NCI-H524 treated with DMSO at 0.1 percent for 48 hours (cell line): Measurements from ENCODE around the gene ACSL5.
"Not testable (repeated sequence)": the region's sequence is repeated elsewhere in the genome, so short reads cannot be mapped to it uniquely, and the experiment has no call there.

ENCODE experiments used
- DNase-seq: peaks from one replicate; lab custom pipeline; 2025; lab: John Stamatoyannopoulos, UW

ACSL5 gene

DNA sequence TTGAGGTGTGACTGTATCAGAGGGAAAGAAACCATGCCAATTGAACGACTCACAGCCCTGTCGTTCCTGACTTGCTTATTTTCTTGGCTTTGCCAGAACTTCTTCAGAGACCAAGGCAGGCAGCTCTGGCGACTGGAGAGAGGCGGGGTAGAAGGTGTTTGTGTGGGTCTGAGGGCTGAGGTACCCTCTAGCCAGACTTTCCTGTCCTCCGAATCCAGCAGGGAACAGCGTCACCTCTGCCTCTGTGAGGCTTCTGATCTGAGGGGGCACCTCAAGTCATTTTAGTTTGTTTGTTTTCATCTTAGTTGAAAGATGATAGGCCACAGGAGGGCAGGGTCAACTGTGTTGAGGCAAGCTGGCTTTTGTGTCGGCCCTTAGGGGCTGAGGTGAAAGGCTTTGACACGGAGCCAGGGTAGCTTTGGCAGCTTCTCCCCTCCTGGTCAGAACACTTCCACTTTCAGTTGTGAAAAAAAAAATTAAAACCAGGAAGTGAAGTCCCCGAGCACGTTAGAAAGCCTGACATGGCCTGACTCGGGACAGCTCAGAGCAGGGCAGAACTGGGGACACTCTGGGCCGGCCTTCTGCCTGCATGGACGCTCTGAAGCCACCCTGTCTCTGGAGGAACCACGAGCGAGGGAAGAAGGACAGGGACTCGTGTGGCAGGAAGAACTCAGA, 1.9 kb downstream of the ACSL5 start:
- DNase-seq, result no peak

DNA sequence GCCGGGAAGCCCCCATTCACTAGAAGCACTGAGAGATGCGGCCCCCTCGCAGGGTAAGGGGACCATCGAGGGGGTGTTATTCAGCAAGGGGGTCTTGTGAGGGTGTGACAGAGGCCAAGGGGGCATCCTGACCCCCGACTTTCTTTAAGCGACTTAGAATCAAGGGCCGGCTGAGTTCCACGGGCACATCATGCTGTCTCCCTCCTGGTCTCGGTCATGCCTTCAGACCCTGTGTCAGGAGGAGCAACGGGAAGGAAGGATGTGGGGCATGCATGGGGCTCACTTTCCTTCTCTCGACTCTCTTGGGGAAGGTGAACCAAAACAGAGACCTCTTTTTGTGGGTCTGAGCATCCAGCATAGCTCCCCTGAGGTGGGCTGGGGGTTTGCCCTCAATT, 2.5 kb downstream of the ACSL5 start:
- no peak for DNase-seq

DNA sequence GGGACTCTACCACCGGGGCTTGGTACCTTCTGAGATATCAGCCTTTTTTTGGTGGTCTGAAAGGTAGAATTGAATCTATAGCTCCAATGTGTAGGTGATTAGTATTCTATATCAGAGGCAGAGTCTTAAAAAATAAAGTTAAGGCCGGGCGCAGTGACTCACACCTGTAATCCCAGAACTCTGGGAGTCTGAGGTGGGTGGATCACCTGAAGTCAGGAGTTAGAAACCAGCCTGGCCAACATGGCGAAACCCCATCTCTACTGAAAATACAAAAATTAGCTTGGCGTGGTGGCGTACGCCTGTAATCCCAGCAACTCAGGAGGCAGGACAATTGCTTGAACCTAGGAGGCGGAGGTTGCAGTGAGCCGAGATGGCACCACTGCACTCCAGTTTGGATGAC, 3.2 kb downstream of the ACSL5 start:
- not testable (repeated sequence) for DNase-seq

DNA sequence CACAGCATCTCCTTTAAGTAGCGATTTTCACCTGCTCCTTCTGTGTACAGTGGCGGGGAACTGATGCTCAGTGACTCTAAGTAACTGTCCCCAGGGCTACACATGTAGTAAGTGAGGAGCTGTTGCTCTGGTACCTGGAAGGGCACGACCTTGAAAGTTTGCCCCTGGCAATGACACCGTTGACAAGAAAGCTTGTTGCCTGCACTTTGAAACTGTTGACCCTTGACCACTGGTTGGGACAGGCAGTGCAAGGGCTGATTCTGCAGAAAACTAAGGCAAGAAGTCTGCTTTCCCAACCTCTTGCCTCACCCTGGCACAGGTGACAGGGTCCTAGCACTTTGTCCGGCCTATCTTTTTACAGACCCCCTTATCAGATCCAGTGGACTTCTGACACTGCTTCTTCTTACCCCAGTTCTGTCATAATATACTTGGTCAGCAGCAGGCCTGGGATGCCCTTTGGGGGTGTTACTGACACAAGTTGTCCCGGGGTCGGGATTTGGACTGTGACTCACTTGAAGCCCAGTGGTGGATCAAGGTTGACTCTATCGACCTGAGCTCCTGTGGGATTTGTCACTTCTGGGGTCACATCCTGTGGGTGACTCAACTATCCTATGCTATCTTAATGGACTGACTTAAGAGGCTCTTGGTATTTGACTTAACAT, 5.8 kb downstream of the ACSL5 start:
- DNase-seq, result no peak

DNA sequence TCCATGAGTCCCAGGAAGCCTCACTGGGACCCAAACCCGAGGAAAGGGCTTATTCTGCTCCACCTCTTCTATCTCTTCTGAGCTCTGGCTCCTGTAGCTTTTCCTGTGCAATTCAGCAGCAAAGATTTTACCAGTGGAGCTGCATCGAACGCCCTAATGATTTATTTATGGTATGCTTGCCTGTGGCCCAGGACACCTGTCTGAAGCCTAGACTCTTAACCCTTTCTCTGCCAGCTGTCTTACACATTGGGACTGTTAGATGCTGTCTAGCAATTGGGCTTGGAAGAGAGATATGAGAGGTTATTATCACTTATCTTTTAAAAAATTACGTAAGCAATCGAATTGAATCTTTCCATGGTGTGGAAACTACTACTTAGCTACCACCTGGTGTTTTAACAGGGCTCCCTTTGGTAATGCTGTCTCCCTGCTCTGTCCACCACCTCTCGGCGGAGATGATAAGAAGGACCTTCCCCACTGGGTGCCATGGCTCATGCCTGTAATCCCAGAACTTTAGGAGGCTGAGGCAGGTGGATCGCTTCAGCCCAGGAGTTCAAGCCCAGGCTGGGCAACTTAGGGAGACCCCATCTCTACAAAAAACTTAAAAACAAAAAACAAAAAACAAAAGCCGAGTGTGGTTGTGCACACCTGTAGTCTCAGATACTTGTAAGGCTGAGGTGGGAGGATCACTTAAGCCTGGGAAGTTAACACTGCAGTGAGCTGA, 8.8 kb downstream of the ACSL5 start:
- no peak for DNase-seq

DNA sequence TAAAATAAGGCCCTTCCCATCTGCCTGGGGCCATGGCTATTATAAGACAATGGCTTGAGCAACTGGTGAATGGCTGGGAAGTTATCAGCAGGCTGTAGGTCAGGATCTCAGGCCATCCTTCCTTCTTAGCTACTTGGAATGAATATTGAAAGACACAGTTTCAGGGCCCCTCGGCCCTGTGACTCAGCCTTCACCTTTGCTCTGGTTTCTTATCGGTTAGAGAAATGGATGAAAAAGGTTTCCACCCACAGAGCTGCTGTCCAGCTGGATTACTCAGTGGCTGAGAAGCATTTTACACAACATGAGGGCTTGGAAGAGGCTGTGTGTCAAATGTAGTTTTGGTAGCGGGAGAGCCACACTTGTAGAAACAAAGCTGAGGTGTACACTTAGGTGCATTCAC, 9.4 kb downstream of the ACSL5 start:
- no peak for DNase-seq

DNA sequence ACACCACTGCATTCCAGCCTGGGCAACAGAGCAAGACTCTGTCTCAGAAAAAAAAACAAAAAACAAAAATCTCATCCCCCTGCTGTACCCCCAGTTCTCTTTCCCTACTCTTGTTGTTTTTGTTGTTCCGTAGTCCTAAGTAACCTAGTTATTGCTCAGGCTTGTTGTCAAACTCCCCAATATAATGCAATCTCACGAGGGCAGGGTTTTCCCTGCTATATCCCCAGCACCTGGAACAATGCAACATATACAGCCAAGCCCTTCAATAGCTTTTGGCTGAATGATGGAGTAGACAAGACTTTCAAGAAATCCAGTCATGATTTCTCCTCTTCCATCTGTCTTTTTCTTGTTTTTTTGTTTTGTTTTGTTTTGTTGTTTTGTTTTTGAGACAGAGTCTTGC, 10.2 kb downstream of the ACSL5 start:
- DNase-seq, result no peak

DNA sequence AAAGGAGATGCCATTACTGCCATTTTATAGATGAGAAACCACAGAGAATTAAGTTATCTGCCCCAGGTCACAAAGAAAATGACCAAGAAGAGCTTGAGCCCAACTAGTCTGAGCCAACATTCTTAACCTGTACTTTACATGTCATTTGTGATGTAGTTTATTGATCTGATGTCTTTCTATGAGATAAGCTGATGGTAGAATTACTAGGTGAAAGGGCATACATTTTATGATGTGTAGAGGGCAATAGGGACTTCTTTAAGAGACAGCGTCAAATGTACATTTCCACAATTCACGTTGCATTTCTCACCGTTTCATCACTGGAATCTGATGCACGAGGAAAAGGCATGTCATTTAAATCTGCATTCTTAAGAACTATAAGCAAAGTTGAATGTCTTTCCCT, 11.3 kb downstream of the ACSL5 start:
- no peak for DNase-seq

DNA sequence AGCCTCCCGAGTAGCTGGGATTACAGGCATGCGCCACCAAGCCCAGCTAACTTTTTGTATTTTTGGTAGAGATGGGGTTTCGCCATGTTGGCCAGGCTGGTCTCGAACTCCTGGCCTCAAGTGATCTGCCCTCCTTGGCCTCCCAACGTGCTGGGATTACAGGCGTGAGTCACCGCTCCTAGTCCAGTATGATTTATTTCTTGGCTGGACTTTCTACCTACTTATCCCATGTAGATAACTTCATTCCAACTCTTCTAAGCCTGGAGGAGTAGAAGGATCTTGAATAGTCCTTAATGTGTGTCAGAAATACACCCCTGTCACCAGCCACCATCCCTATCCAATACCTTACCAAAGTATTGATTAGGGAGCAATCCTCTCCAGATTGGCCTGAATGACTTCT, 14.1 kb downstream of the ACSL5 start:
- not testable (repeated sequence) for DNase-seq

DNA sequence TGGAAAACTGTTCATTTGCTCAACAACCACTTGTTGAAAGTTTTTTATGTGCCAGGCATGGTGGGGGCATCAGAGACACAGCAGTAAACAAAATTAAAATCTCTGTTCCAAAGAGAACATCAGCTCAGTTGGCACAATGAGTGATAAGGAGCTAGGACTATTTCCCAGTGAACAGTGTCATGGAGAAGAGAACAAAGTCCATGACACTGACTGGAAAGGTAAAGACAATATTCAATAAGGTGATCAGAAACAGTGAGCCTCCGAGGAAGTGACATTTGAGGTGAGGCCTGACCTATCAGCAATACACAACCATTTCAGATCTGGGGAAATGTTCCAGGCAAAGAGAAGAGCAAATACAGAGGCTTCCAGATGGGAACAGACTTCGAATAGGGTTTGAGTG, 14.6 kb downstream of the ACSL5 start:
- DNase-seq, result no peak

DNA sequence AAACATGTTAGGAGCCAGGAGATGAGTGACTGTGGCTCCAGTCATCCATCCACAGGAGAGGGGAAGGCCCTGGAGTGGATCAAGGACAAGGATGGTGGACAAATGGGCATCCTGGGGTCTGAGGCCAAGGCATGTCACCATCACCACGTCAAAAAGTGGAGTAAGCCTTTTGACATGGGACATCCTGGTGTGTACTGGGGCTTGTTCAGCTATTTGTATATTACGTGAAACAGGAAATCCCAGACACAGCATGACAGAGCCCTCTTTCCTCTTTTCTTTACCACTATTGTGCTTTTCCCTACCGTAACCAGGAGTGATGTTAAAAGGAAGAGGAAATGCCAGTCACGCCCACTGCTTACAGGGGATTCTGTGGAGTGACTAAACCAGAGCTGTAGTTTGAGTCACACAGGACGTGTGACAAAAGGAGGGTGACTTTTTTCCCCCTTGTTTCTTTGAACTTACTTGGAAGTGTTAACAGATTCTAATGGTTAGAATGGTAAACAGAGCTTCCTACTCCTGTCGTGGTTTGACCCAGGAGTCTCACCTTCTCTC, 15.4 kb downstream of the ACSL5 start:
- no peak for DNase-seq

DNA sequence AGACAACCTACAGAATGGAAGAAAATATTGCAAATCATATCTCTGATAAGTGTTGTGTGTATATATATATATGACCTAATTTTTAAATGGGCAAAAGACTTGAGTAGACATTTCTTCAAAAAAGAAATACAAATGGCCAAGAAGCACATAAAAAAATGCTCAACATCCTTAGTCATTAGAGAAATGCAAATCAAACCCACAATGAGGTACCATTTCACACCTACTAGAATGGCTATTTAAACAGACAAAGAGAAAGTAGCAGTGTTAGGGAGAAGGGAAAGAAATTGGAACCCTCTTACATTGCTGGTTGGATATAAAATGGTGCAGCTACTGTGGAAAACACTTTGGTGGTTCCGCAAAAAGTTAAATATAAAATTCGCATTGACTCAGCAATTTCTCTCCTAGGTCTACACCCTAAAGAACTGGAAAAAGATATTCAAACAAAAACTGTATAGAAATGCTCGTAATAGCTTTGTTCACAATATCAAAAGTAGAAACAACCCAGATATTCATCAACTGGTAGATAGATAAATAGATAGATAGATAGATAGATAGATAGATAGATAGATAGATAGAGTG, 16.3 kb downstream of the ACSL5 start:
- no peak for DNase-seq

DNA sequence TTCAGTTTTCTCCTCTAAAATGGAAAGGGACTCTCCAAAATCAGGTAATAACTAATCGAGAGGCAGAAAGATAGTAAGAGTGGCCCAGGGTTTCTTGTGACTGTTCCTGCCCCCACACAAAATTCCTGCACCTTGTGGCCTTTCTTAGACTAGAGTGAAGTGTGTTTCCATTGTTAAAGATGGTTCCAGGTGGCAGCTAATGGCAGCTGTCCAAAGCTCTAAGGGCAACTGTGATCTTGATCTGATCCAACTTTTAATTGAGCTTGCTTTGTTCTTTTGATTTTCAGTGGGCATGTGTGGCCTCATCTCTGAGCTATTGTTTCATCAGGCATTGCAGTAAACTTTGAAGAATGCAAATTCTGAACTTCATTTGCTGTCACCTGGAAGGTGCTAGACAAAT, 19.4 kb downstream of the ACSL5 start:
- DNase-seq, result no peak

DNA sequence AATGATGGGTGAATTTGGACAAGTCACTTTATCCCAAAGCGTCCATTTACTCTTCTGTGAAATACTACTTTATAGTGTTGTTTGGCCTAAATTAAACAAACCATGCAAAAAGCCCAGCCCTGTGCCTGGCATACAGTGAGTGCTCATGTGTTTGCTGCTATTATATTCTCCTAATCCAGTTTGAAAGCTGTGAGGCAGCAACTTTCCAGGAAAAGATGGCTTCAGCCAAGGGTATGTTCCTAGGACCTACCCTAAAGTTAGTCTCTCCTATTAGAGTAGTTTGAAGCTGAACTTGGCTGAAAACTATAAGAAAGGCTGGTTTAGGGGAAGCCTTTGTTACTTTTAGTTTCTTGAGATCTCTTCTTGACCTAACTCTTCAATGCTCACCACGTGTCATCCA, 19.9 kb downstream of the ACSL5 start:
- no peak for DNase-seq

DNA sequence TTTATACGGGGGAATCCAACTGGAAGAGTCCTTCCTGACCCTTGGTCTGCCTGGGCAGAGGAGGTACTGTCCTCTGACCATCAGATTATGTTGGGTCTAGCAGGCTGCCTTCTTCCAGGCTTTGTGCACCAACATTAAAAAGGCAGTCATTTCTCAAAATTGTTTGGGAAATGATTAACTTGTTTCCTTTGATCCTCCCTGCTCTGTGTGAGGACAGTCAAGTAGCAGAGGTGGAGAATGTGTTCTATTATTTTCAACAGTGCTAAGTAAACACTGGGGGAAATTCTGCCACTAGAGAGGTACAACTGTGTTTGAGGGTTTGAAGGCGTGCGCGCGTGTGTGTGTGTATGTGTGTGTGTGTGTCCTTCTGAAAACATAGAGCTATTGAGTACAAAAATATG, 20.6 kb downstream of the ACSL5 start:
- DNase-seq, result no peak

DNA sequence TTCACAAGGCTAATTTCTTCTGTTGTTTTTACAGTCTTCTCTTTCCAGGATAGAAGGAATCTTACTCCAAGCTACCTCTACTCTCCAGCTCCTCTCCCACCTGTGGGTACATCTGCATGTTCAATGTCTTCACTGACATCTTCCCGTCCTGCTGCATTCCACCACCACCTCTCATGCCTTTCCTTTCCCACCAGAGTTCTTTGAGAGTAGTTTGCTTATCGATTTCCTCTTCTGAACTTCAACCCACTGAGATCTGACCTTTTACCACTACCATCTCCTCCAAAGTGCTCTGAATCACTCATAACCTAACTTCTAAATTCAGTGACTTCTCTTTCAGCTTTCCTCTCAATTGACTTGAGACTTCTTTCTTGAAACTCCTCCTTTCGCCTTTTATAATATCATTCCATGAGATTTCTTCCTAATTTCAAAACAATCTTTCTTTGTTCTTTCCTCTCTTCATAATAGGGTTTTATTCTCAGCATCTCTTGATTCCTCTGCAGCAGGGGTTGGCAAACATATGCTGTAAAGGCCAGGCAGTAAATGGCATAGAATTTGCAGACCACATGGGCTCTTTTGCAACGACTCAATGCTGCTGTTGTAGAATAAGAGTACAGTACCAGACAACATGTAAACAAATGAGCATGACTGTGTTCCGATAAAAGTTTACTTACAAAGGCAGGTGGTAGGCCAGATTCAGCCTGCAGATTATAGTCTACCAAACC, 22.1 kb downstream of the ACSL5 start:
- DNase-seq, result no peak

DNA sequence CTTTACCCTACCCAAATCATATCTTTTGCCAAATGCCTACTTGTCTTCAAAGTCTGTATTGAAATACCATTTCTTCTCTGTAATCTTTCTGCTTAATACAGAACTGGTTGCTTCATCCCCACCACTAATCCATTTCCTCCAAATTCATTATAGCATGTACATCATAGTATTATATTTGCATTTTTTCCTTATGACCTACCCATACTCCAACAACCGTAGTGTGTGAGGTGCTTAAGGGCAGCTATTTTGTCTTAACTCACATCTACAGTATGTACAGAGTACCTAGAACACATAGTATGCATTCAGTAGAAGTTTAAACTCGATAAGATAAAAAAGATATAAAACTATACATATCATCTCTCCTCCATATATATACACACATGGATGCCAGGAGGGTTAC, 23.7 kb downstream of the ACSL5 start:
- no peak for DNase-seq

DNA sequence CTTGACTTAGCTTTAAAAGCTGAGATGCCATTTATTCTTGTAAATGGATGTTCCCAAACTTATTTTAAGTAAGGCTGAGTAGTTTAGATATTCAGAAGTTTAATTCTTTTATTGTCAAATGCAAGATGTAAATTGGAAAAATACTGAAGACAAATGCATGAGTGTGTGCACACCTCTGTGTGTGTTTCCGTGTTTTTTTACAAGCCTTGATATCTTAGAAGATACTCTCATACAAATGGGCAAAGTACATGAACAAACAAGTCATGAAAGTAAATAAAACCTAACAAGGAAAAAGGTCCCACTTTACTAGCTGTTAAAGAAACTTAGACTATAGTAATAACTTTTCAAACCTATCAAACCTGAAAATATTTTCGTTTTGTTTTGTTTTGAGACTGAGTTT, 29.0 kb downstream of the ACSL5 start:
- DNase-seq, result no peak

DNA sequence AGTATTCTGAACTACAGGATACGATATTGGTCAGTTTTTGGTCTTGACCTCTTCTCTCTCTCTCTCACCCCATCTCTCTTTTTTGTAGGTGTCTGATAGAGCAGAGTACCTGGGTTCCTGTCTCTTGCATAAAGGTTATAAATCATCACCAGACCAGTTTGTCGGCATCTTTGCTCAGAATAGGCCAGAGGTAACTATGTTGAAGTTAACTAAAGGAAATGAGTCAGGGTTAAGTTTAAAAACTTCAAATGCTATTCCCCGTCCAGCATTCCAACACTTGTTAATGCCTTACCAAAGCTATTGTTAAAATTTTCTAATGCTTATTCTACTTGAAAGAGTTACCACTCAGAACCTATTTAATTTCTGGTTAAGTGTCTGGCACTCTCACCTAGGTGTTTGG, 30.7 kb downstream of the ACSL5 start:
- no peak for DNase-seq

DNA sequence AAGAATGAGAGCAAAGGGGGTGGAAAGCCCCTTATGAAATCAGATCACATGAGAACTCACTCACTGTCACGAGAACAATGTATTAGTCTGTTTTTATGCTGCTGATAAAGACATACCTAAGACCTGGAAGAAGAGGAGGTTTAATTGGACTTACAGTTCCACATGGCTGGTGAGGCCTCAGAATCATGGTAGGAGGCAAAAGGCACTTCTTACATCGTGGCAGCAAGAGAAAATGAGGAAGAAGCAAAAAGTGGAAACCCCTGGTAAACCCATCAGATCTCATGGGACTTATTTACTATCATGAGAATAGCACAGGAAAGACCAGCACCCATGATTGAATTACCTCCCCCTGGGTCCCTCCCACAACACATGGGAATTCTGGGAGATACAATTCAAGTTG, 32.9 kb downstream of the ACSL5 start:
- DNase-seq, result not testable (repeated sequence)

DNA sequence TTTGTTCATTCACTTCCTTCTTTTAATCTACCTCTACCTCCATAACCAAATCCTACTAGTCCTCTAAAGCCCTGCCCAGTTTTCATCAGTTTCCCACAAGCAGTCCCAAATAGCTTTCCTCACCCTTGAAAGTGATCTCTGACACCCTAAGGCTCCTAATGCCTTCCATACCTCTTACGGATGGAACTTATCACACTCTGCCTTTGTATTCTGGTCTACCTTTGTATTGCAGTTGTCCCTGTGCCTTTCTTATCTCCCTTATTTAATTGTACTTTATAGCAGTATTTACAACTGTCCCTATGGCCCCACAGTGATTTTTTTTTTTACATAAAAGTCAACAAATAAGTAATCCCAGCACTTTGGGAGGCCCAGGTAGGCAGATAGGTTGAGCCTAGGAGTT, 33.8 kb downstream of the ACSL5 start:
- DNase-seq, result no peak

DNA sequence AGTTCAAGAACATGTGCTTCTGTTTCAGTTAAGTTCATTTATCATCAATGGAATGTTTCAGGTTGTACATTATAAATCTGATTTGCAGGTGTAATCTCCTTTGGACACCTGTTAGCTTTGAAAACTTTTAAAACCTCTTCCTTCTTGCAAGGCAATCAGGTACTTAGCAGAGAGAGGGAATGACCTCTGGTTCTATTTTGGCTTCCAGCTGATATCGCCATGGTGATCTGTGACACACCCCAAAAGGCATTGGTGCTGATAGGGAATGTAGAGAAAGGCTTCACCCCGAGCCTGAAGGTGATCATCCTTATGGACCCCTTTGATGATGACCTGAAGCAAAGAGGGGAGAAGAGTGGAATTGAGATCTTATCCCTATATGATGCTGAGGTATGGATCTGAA, 35.4 kb downstream of the ACSL5 start:
- no peak for DNase-seq
